HEK293 (cell line): ENCODE measurements around the gene DOK7.

Experiments used
- CTCF ChIA-PET: fragments of 350-600 bp; formaldehyde crosslinking; extraction: SDS; loops from one replicate; lab custom pipeline; 2021; ENCODE audit warnings: antibody characterized with exemption; lab: Yijun Ruan, JAX
- POLR2A ChIA-PET: fragments of 300-600 bp; formaldehyde crosslinking; extraction: SDS; loops from one replicate; lab custom pipeline; 2020; ENCODE audit warnings: antibody characterized with exemption, inconsistent platforms; lab: Yijun Ruan, JAX
- H3K27ac ChIP-seq: fragments of 200-500 bp; sonication (Bioruptor generic); 2 replicates; pipeline ENCODE4 v1.5.1; 2014; ENCODE audit warnings: low read depth, low read length, control low read depth, inconsistent platforms; ENCODE audit errors: extremely low read depth
- H3K36me3 ChIP-seq, 2 experiments: fragments of 200-500 bp in 1 of 2; sonication (Bioruptor generic) in 1 of 2; 1 replicate in 1 of 2; 2 replicates in 1 of 2; pipeline ENCODE4 v1.5.1; 2014 to 2017; ENCODE audit warnings: inconsistent platforms in 2 of 2, low read length in 2 of 2; ENCODE audit not compliant: control insufficient read depth in 2 of 2, insufficient read depth in 1 of 2
- H3K4me1 ChIP-seq: fragments of 200-500 bp; sonication (Bioruptor generic); 2 replicates; pipeline ENCODE4 v1.5.1; 2014; ENCODE audit warnings: mild to moderate bottlenecking, low read length, inconsistent platforms; ENCODE audit not compliant: control insufficient read depth, insufficient read depth
- H3K4me3 ChIP-seq: 2 replicates; pipeline ENCODE4 v1.5.1; 2011; ENCODE audit warnings: low read depth, mild to moderate bottlenecking, control low read depth, low read length, moderate library complexity
- H3K9me3 ChIP-seq: fragments of 200-500 bp; sonication (Bioruptor generic); 2 replicates; pipeline ENCODE4 v1.5.1; 2014; ENCODE audit warnings: low read depth, low read length, inconsistent platforms; ENCODE audit not compliant: control insufficient read depth, insufficient read depth
- GFI1B ChIP-seq: fragments of 450-650 bp; formaldehyde crosslinking; IDR thresholded peaks from 2 replicates; pipeline ENCODE4 v1.5.1; 2016; ENCODE audit warnings: missing biosample characterization, missing genetic modification characterization
- GLIS1 ChIP-seq: fragments of 450-650 bp; formaldehyde crosslinking; IDR thresholded peaks from 2 replicates; pipeline ENCODE4 v1.5.1; 2016; ENCODE audit warnings: missing biosample characterization, missing genetic modification characterization
- PRDM1 ChIP-seq: fragments of 450-650 bp; formaldehyde crosslinking; IDR thresholded peaks from 2 replicates; pipeline ENCODE4; 2016; ENCODE audit warnings: missing biosample characterization, missing genetic modification characterization
- ZNF175 ChIP-seq: fragments of 450-650 bp; formaldehyde crosslinking; IDR thresholded peaks from 2 replicates; pipeline ENCODE4 v1.5.1; 2016; ENCODE audit warnings: missing biosample characterization, missing genetic modification characterization
- ZNF2 ChIP-seq: fragments of 450-650 bp; formaldehyde crosslinking; IDR thresholded peaks from 2 replicates; pipeline ENCODE4 v1.5.1; 2016; ENCODE audit warnings: missing biosample characterization, missing genetic modification characterization
- ZNF521 ChIP-seq: fragments of 450-650 bp; formaldehyde crosslinking; IDR thresholded peaks from 2 replicates; pipeline ENCODE4 v1.5.1; 2017; ENCODE audit warnings: missing biosample characterization, mild to moderate bottlenecking, missing genetic modification characterization
- ZNF544 ChIP-seq: fragments of 450-650 bp; formaldehyde crosslinking; IDR thresholded peaks from 2 replicates; pipeline ENCODE4 v1.5.0; 2017; ENCODE audit warnings: missing biosample characterization, missing genetic modification characterization
- ZNF629 ChIP-seq: fragments of 450-650 bp; formaldehyde crosslinking; IDR thresholded peaks from 2 replicates; pipeline ENCODE4 v1.5.1; 2017; ENCODE audit warnings: missing biosample characterization, missing genetic modification characterization
- ZSCAN16 ChIP-seq: fragments of 450-650 bp; formaldehyde crosslinking; IDR thresholded peaks from 2 replicates; pipeline ENCODE4 v1.5.1; 2016; ENCODE audit warnings: missing biosample characterization, missing genetic modification characterization
- TF ChIP-seq, protein P1 (sequence below): fragments of 450-650 bp; formaldehyde crosslinking; IDR thresholded peaks from 2 replicates; pipeline ENCODE4 v1.5.1; 2016; ENCODE audit warnings: missing biosample characterization, missing genetic modification characterization, borderline replicate concordance
- TF ChIP-seq, protein P2 (sequence below): fragments of 450-650 bp; formaldehyde crosslinking; IDR thresholded peaks from 2 replicates; pipeline ENCODE4 v1.5.1; 2017; ENCODE audit warnings: missing biosample characterization, missing genetic modification characterization

Gene DOK7

DNA sequence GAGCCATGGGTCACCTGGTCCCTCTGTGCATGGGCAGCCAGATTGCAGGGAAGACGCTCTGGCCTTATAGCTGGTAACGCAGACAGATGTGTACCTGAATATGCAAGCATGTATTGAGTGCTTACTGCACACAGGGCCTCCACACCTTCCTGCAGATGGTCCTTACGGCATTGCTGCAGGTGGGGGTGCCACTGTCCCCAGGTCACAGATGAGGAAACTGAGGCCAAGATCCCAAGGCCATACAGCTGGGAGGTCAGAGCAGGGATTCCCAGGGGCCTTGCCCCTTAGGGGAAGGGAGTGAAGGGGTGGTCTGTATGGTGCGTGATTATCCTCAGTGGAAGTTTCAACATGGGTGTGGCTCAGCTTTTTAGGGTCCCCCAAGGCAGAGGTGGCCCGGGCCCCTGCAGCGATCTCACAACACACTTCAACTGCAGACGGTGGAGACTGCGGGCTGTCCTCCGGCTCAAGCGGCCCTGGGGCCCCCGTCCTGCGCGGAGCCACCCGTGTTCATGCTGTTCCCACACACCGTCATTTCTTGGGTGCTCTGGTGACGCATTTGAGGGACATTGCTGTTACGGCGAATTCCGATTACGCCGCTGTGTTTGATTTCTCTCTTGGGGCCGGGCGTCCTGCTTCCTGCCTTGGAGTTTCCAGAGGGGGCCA is 8.1 kb downstream of the DOK7 start (continued):
- TF ChIP-seq ZNF175 (tag by site-specific recombination) (no peak), ZNF544 (tag by site-specific recombination) (no peak), ZSCAN16 (tag by site-specific recombination) (no peak), GFI1B (tag by site-specific recombination) (no peak), ZNF629 (tag by site-specific recombination) (no peak)
- TF ChIP-seq, protein P1, sequence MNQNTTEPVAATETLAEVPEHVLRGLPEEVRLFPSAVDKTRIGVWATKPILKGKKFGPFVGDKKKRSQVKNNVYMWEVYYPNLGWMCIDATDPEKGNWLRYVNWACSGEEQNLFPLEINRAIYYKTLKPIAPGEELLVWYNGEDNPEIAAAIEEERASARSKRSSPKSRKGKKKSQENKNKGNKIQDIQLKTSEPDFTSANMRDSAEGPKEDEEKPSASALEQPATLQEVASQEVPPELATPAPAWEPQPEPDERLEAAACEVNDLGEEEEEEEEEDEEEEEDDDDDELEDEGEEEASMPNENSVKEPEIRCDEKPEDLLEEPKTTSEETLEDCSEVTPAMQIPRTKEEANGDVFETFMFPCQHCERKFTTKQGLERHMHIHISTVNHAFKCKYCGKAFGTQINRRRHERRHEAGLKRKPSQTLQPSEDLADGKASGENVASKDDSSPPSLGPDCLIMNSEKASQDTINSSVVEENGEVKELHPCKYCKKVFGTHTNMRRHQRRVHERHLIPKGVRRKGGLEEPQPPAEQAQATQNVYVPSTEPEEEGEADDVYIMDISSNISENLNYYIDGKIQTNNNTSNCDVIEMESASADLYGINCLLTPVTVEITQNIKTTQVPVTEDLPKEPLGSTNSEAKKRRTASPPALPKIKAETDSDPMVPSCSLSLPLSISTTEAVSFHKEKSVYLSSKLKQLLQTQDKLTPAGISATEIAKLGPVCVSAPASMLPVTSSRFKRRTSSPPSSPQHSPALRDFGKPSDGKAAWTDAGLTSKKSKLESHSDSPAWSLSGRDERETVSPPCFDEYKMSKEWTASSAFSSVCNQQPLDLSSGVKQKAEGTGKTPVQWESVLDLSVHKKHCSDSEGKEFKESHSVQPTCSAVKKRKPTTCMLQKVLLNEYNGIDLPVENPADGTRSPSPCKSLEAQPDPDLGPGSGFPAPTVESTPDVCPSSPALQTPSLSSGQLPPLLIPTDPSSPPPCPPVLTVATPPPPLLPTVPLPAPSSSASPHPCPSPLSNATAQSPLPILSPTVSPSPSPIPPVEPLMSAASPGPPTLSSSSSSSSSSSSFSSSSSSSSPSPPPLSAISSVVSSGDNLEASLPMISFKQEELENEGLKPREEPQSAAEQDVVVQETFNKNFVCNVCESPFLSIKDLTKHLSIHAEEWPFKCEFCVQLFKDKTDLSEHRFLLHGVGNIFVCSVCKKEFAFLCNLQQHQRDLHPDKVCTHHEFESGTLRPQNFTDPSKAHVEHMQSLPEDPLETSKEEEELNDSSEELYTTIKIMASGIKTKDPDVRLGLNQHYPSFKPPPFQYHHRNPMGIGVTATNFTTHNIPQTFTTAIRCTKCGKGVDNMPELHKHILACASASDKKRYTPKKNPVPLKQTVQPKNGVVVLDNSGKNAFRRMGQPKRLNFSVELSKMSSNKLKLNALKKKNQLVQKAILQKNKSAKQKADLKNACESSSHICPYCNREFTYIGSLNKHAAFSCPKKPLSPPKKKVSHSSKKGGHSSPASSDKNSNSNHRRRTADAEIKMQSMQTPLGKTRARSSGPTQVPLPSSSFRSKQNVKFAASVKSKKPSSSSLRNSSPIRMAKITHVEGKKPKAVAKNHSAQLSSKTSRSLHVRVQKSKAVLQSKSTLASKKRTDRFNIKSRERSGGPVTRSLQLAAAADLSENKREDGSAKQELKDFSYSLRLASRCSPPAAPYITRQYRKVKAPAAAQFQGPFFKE: no peak

DNA sequence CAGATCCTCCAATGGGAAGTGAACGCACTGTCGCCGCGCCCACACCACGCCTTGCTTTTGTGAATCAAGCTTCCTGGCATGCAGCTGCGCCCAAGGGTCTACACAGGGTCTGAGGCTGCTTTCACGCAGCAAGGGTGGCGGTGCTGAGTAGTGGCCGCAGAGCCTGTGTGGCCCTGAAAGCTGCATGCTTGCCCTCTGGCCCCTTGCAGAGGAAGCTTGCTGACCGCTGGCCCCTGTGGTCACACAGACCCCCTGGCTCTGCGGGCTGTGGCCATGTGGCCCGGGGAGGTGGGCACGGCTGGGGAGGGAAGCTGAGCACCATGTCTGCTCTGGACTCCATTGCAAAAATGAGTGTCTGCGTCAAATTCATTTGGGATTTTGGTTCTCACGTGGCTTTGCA is 8.8 kb downstream of the DOK7 start:
- H3K4me3 ChIP-seq: no peak overlapping the region
- ChIA-PET POLR2A (no interaction called here), CTCF (interaction anchor here (3.0 kb wide), 1 partner anchor 9 kb away, joined by 16 read pairs; no protein-coding TSS in a partner anchor)
- no peak overlapping the region for H3K27ac ChIP-seq
- H3K4me1 ChIP-seq: no peaks in the 10 kb centered on the region
- TF ChIP-seq ZNF175 (tag by site-specific recombination): no peak
- no peaks in the 10 kb centered on the region for H3K9me3 ChIP-seq
- H3K36me3 ChIP-seq: no peaks in the 10 kb centered on the region

DNA sequence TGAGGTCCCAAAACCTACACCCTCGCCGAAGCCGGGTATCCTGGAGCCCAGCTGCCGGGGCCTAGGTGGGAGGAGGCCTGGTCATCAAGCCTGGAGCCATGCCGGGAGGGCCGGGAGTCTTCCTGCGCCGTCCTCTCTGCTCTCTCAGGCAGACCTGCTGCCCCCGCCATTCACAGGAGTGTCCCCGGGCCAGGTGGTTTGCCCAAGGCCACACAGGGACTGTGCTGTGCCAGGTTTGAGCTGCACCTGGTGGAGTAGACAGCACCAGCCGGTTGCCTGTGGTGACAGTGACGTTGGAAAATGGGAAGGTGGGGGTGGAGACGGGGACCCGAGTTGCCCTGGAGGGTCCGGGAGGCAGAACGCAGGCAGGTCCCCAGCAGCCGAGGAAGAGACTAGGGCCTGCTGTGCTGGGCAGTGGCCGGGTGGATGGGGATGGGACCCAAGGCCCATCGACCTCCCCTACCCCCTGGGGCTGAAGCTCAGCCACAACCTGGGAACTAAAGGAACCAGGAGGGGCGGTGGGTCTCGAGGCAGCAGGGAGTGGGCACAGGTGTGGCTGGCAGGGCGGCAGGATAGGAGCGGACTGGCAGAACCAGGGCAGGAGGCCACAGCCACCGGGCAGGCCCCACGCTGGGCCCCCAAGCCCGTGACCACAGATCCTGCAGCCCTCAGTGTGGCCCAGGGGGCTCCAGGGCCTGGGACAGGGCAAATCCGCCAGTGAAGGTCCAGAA is 9.5 kb downstream of the DOK7 start:
- CTCF ChIA-PET: interaction anchor here (0.7 to 3.0 kb wide), 2 partner anchors 8 to 31 kb away, joined by 3 to 16 read pairs; no protein-coding TSS in a partner anchor
- Histone ChIP-seq H3K4me1 (no peaks in the 10 kb centered on the region), H3K4me3 (no peak overlapping the region), H3K27ac (no peak overlapping the region), H3K36me3 (no peaks in the 10 kb centered on the region), H3K9me3 (no peaks in the 10 kb centered on the region)
- TF ChIP-seq GLIS1 (no peak), PRDM1 (tag by site-specific recombination) (no peak), ZNF2 (tag by site-specific recombination) (no peak), ZNF521 (no peak)
- TF ChIP-seq, protein P2, sequence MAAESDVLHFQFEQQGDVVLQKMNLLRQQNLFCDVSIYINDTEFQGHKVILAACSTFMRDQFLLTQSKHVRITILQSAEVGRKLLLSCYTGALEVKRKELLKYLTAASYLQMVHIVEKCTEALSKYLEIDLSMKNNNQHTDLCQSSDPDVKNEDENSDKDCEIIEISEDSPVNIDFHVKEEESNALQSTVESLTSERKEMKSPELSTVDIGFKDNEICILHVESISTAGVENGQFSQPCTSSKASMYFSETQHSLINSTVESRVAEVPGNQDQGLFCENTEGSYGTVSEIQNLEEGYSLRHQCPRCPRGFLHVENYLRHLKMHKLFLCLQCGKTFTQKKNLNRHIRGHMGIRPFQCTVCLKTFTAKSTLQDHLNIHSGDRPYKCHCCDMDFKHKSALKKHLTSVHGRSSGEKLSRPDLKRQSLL: no peak
- POLR2A ChIA-PET: no interaction called here
